GM11168 (cell line): ENCODE measurements around the gene GAGE12J.
"Not testable (repeated sequence)": the region's sequence is repeated elsewhere in the genome, so short reads cannot be mapped to it uniquely, and the experiment has no call there.

Experiments used
- in situ Hi-C: fragments of 300-500 bp; cut with MboI; formaldehyde crosslinking; loops from one replicate; pipeline ENCODE4 v1.12.0; 2022; ENCODE audit warnings: low sequenced_read_pairs; ENCODE audit not compliant: unreplicated experiment

Gene GAGE12J, protein sequence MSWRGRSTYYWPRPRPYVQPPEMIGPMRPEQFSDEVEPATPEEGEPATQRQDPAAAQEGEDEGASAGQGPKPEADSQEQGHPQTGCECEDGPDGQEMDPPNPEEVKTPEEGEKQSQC

DNA sequence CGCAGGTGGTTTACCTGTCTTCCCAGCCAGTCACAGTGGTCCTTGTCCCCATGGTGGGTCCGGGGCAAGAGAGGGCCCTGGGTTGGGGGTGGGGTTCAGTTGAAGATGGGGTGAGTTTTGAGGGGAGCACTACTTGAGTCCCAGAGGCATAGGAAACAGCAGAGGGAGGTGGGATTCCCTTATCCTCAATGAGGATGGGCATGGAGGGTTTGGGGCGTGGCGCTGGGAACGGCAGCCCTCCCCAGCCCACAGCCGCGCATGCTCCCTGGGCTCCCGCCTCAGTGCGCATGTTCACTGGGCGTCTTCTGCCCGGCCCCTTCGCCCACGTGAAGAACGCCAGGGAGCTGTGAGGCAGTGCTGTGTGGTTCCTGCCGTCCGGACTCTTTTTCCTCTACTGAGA is at the start of gene GAGE12J:
TSS of gene GAGE12J (plus strand) at position 301 of the 400 bp plus-strand sequence. CDS start 1,157 bp downstream, outside the sequence.
- in situ Hi-C loops = not testable (repeated sequence)

GRCh38 chrX:49272421-49272820 is 49.4 kb upstream of the GAGE12J start:
- in situ Hi-C loops = no loop called here

DNA sequence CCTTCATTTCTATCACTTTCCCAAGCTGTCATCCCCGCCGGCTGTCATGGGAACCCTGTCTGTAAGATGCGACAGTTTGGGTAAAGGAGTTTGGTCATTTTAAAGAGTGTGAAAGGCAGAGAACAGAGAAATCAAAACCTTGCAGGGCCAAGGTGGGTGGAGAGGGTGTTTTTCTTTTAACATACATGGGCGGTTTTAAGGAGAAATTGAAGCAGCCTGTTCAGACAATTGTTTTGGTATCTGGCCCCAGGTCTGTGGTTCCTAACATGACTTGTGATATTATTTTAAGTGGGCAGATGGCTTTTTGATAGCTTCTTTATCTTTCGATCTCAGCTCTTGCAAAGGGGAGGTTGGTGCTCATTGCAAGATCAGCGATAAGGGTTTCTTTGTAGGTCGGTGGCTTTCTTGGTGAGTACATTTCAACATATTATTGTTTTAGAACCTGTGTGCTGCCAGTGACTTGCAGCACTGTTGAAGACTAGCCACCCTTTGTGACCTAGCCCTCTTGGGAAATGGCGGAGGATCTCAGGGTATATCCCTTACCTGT is 48.6 kb upstream of the GAGE12J start:
- in situ Hi-C loops = no loop called here

DNA sequence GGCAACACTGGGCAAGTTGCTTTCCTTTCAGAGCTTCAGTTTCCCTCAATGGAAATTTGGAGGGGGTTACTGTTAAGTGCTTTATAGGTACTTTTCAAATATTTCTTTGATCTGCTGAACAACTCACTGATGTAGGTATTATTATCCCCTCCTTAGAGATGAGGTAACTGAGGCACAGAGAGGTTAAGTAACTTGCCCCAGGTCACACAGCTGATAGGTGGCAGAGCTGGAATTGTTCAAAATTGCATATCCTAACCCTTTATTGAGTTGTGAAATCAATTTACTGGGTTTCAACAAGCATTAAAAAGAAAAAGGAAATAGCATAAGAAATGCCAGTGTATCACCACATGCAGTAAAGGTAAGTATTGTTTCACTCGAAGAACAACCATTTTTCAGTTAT is 45.6 kb upstream of the GAGE12J start:
- in situ Hi-C loops = loop anchor here (25.0 kb wide), 1 partner anchor 561 kb away; the partner anchor contains the start of gene PAGE4

GRCh38 chrX:49276671-49277534 is 44.9 kb upstream of the GAGE12J start:
- in situ Hi-C loops = loop anchor here (25.0 kb wide), 1 partner anchor 560 kb away; the partner anchor contains the start of gene PAGE4

DNA sequence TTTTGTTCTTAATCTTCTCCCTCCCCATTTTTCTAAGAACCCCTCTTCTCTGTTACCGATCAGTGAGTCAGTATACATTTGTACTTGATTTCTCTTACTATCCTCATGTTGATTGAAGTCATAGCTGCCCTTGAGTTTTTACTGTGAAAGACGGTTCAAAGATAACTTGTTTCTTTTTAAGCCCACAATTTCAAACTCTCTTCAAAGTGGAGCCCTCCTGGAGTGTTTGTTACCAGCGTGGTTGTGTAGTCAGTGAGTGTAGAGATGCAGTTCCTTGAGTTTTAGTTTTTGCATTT is 44.4 kb upstream of the GAGE12J start:
- in situ Hi-C loops = loop anchor here (25.0 kb wide), 1 partner anchor 560 kb away; the partner anchor contains the start of gene PAGE4

DNA sequence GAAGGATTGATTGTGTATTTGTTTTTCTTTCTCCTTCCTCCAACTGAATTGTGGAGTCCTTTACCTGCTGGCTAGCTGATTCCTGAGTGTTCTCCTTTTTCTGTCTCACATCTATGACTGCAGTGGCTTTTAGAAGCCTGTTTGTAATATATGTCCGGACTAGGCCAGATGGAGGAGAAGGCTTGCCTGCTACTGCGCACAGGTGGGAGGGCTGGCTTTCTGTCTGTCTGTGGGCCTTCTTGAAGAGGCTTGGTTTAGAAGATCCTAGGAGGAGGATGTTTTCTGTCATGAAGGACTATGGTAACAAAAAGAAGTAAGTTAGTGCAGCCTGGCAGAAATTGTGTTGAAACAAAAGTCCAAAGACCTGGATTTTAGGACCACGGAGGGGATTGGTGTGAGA is 43.8 kb upstream of the GAGE12J start:
- in situ Hi-C loops = loop anchor here (25.0 kb wide), 1 partner anchor 559 kb away; the partner anchor contains the start of gene PAGE4

- in situ Hi-C loops = loop anchor here (25.0 kb wide), 1 partner anchor 555 kb away; the partner anchor contains the start of gene PAGE4
Observed at GRCh38 chrX:49282647-49283011, 39.2 kb upstream of the GAGE12J start.

GRCh38 chrX:49284212-49284611 is 37.6 kb upstream of the GAGE12J start:
- in situ Hi-C loops = loop anchor here (25.0 kb wide), 1 partner anchor 553 kb away; the partner anchor contains the start of gene PAGE4

GRCh38 chrX:49286136-49286535 is 35.7 kb upstream of the GAGE12J start:
- in situ Hi-C loops = loop anchor here (25.0 kb wide), 1 partner anchor 551 kb away; the partner anchor contains the start of gene PAGE4

DNA sequence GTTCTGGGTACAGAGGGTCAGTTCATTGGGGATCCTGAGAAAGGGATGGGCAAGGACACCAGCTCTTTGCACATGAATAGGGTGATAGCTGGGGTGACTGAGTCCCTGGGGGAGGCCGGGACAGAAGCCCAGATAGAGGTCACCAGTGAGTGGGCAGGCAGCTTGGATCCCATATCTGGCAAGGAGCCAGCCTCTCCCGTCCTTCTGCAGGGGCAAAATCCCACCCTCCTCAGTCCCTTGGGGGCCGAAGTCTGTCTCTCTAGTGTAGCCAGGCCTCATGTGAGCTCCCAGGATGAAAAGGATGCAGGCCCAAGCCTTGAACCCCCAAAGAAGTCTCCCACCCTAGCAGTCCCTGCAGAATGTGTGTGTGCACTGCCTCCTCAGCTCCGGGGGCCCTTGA is 35.3 kb upstream of the GAGE12J start:
- in situ Hi-C loops = loop anchor here (25.0 kb wide), 1 partner anchor 551 kb away; the partner anchor contains the start of gene PAGE4

- in situ Hi-C loops = loop anchor here (25.0 kb wide), 1 partner anchor 550 kb away; the partner anchor contains the start of gene PAGE4
Observed at GRCh38 chrX:49287665-49288064, 34.2 kb upstream of the GAGE12J start.

DNA sequence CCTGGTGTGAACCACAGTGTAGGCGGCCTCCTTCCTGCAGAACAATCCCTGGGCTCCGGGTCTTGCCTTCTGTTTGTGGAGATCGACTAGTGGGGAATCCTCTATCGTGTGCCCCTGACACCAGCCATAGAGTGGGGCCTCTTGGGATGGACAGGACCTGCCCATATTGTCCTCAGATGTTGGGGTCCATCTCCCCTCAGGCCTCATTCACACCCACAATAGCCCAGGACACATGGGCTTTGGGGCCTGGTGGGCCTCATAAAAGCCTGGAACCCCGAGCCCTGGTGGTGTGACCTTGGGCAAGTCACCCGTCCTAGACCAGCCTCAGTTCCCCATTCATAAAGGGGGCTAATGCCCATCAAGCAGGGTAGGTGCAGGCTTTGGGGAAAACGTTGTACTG is 31.6 kb upstream of the GAGE12J start:
- in situ Hi-C loops = loop anchor here (25.0 kb wide), 1 partner anchor 547 kb away; the partner anchor contains the start of gene PAGE4

GRCh38 chrX:49291615-49292337 is 30.1 kb upstream of the GAGE12J start:
- in situ Hi-C loops = loop anchor here (25.0 kb wide), 1 partner anchor 546 kb away; the partner anchor contains the start of gene PAGE4

- in situ Hi-C loops = loop anchor here (25.0 kb wide), 1 partner anchor 545 kb away; the partner anchor contains the start of gene PAGE4
Observed at GRCh38 chrX:49292400-49293362, 29.2 kb upstream of the GAGE12J start.

- in situ Hi-C loops = loop anchor here (25.0 kb wide), 1 partner anchor 538 kb away; the partner anchor contains the start of gene PAGE4
Observed at GRCh38 chrX:49299293-49299692, 22.5 kb upstream of the GAGE12J start.

DNA sequence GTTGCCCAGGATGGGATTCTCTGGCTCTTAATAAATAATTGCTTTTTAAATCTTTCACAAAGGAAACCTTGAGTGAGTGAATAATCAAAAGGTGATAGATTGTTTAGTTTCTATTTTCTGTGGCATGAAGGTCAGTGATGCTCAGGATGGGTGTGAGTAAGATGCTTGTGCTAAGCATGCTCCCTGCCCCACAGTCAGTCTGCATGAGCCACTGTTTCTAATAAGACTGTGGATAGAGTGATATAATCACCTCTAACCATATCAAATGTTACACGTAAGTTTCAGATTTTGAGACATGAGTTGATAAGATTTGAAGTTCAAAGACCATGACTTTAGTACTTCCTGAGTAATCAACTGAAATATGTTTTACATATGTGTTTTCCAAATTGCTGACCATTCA is 21.1 kb upstream of the GAGE12J start:
- in situ Hi-C loops = no loop called here

GRCh38 chrX:49303346-49303745 is 18.5 kb upstream of the GAGE12J start, which contains the start of gene GAGE10:
TSS of gene GAGE10 (plus strand) at chrX:49303646. CDS start at chrX:49304860, 1,214 bp downstream.
- in situ Hi-C loops = no loop called here

DNA sequence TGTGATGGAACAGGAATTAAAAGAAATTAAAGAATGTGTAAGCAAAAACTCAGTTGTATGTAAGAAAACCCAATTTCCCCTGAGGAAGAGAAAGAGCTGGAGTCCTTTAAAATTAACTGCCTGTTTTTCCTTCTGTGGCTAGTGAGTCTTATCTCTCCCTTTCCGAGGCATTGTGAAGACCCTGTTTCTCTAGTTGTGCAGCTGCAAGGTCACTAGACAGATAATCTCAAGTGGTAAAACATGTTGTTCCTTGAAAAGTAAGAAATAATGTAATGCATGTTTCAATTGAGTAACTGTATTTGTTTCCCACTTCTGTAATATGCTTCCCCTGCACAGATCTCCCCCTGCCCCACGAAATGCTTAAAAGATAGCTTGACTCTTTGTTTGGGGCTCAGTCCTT is 14.1 kb upstream of the GAGE12J start:
- in situ Hi-C loops = not testable (repeated sequence)
